Endothelial cell (in vitro differentiated cells): ENCODE data around the gene ZP3. TPM values are rescaled to one million over a fixed set of nuclear protein-coding genes. Genes with fewer than 3 reads are reported as not detected.
"Not testable (repeated sequence)": the region's sequence is repeated elsewhere in the genome, so short reads cannot be mapped to it uniquely, and the experiment has no call there.

Experiments used
- DNase-seq: peaks from one replicate; pipeline ENCODE4 v3.0.0; 2021; ENCODE audit warnings: low spot score
- H3K27ac Mint-ChIP-seq: one replicate; pipeline ENCODE4 v1.8.0; 2021; ENCODE audit warnings: mixed read lengths, inconsistent platforms; ENCODE audit not compliant: unreplicated experiment
- H3K27me3 Mint-ChIP-seq: one replicate; pipeline ENCODE4 v1.8.0; 2021; ENCODE audit warnings: mild to moderate bottlenecking, moderate library complexity, mixed read lengths, inconsistent platforms; ENCODE audit not compliant: unreplicated experiment
- H3K36me3 Mint-ChIP-seq: one replicate; pipeline ENCODE4 v1.8.0; 2021; ENCODE audit warnings: mild to moderate bottlenecking, low read depth, mixed read lengths, inconsistent platforms; ENCODE audit not compliant: unreplicated experiment
- H3K4me1 Mint-ChIP-seq: one replicate; pipeline ENCODE4 v1.8.0; 2021; ENCODE audit warnings: mild to moderate bottlenecking, mixed read lengths, inconsistent platforms; ENCODE audit not compliant: unreplicated experiment
- H3K4me3 Mint-ChIP-seq: one replicate; pipeline ENCODE4 v1.8.0; 2021; ENCODE audit warnings: mild to moderate bottlenecking, mixed read lengths, inconsistent platforms; ENCODE audit not compliant: unreplicated experiment
- H3K9me3 Mint-ChIP-seq: one replicate; pipeline ENCODE4 v1.8.0; 2021; ENCODE audit warnings: mixed read lengths, inconsistent platforms; ENCODE audit not compliant: unreplicated experiment
- total RNA-seq: library from RNA; stranded (reverse); fragmentation: NEBNext Ultra II Directional; extraction: Animal tissue kit (Norgen Biotek cat#: 25700); gene quantifications from one replicate; pipeline ENCODE4 v1.2.1, GENCODE V29; 2021; ENCODE audit not compliant: unreplicated experiment
- TF ChIP-seq, protein P1 (sequence below): fragments of 200-600 bp; sonication (generic); IDR thresholded peaks from one replicate; pipeline ENCODE4 v1.5.0; 2021; ENCODE audit warnings: antibody characterized with exemption; ENCODE audit not compliant: unreplicated experiment

Gene ZP3
- total RNA-seq, 1 donor from 2014 or later = 105 TPM

GRCh38 chr7:76397409-76398183, 27.2 kb upstream of the ZP3 start:
- peaks cover 3% of the 10 kb centered on the region for H3K4me1 Mint-ChIP-seq
- no peaks in the 10 kb centered on the region for H3K36me3 Mint-ChIP-seq
- H3K9me3 Mint-ChIP-seq = no peaks in the 10 kb centered on the region
- no peak overlapping the region for H3K4me3 Mint-ChIP-seq
- TF ChIP-seq, protein P1, sequence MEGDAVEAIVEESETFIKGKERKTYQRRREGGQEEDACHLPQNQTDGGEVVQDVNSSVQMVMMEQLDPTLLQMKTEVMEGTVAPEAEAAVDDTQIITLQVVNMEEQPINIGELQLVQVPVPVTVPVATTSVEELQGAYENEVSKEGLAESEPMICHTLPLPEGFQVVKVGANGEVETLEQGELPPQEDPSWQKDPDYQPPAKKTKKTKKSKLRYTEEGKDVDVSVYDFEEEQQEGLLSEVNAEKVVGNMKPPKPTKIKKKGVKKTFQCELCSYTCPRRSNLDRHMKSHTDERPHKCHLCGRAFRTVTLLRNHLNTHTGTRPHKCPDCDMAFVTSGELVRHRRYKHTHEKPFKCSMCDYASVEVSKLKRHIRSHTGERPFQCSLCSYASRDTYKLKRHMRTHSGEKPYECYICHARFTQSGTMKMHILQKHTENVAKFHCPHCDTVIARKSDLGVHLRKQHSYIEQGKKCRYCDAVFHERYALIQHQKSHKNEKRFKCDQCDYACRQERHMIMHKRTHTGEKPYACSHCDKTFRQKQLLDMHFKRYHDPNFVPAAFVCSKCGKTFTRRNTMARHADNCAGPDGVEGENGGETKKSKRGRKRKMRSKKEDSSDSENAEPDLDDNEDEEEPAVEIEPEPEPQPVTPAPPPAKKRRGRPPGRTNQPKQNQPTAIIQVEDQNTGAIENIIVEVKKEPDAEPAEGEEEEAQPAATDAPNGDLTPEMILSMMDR = no peak
- peaks cover 12% of the 10 kb centered on the region for H3K27me3 Mint-ChIP-seq
- H3K27ac Mint-ChIP-seq = no peak overlapping the region
- DNase-seq = peak; percentile 40

- Mint-ChIP-seq H3K36me3 (no peaks in the 10 kb centered on the region), H3K4me3 (no peak overlapping the region), H3K9me3 (no peaks in the 10 kb centered on the region), H3K27me3 (peaks cover 12% of the 10 kb centered on the region), H3K4me1 (peaks cover 9% of the 10 kb centered on the region), H3K27ac (no peak overlapping the region)
- no peak for DNase-seq
- TF ChIP-seq, protein P1 = no peak
These were observed 24.5 kb upstream of the ZP3 start for GRCh38 chr7:76400248-76400647.

DNA sequence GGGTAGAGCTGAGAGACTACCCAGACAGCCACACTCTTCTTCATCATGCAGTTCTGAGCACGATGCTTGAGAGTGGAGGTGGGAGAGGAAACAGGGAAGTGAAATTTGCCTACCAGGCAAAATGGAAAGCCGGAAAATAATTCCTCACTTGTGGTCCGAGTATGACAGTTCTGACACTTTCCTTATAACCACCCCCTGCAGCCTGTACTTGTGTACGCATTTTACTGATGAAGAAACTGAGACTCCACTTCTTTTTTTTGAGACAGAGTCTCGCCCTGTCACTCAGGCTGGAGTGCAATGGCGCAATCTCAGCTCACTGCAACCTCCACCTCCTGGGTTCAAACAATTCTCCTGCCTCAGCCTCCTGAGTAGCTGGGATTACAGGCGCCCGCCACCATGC, 21.7 kb upstream of the ZP3 start:
- H3K4me3 Mint-ChIP-seq, H3K4me1 Mint-ChIP-seq, DNase-seq, H3K36me3 Mint-ChIP-seq, H3K27ac Mint-ChIP-seq, H3K9me3 Mint-ChIP-seq: not testable (repeated sequence)
- peaks cover 13% of the 10 kb centered on the region for H3K27me3 Mint-ChIP-seq

GRCh38 chr7:76403780-76404494, 20.8 kb upstream of the ZP3 start:
- H3K4me3 Mint-ChIP-seq = no peak overlapping the region
- peaks cover 10% of the 10 kb centered on the region for H3K4me1 Mint-ChIP-seq
- no peaks in the 10 kb centered on the region for H3K36me3 Mint-ChIP-seq
- no peak for DNase-seq
- no peaks in the 10 kb centered on the region for H3K9me3 Mint-ChIP-seq
- H3K27me3 Mint-ChIP-seq = peaks cover 10% of the 10 kb centered on the region
- peak overlapping the region; percentile 19 for H3K27ac Mint-ChIP-seq
- TF ChIP-seq, protein P1 = no peak

DNA sequence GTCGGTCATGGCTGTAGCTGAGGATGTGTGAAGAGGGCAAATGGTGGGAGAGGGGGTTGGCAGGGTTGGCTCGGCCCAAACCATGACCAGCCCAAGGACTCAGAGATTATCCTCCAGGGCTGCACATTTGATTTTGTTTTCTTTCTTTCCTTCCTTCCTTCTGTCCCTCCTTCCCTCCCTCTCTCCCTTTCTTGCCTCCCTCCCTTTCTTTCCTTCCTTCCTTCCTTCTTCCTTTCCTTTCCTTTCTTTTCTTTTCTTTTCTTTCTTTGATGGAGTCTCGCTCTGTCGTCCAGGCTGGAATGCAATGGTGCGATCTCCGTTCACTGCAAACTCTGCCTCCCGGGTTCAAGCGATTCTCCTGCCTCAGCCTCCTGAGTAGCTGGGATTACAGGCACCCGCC, 19.0 kb upstream of the ZP3 start:
- Mint-ChIP-seq H3K27me3 (peaks cover 5% of the 10 kb centered on the region), H3K4me3 (no peak overlapping the region), H3K27ac (no peak overlapping the region), H3K36me3 (no peaks in the 10 kb centered on the region), H3K4me1 (peaks cover 15% of the 10 kb centered on the region), H3K9me3 (no peaks in the 10 kb centered on the region)
- no peak for DNase-seq
- TF ChIP-seq, protein P1 = no peak
